Non-pigmented ciliary epithelial cell (primary cell): ENCODE data around the gene ANO10.
"Not testable (repeated sequence)": the region's sequence is repeated elsewhere in the genome, so short reads cannot be mapped to it uniquely, and the experiment has no call there.

Experiments used
- DNase-seq: peaks from one replicate; pipeline ENCODE4 v3.0.0-alpha.2; 2010; ENCODE audit warnings: low read depth

Gene ANO10

DNA sequence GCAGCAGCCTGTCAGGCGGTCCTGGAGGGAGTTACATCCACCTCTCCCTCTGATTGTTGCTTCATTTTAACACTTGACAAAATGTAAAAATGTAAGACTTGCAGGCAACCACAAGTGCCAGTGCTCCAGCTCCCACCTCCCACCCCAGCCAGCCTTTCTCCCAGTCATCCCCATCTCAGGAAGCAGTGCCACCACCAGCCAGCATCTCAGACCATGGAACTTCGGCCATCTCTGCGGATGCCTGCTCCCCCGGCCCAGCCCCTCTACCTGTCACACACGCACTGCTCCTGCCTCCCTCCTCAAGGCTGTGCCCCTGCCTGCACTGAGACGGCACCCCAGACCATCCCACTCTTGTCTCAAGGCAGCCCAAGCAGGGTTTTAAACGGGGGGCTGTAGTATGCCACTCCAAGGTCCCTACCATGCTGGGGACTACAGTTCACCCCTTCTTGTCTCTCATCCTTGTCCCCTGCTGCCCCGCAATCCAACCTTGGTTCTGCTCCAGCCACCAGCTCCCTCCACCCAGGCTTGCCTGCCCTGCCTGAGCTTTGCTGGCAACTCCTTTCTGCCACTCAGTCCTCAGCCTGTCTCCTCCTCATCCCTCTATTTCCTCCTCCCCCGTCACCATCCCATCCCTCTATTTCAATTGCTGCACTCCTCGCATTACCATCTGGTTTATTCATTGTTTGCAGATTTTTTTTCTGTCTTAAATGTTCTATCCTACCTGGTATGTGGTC lies 249.6 kb downstream of the ANO10 start:
- no peak for DNase-seq

DNA sequence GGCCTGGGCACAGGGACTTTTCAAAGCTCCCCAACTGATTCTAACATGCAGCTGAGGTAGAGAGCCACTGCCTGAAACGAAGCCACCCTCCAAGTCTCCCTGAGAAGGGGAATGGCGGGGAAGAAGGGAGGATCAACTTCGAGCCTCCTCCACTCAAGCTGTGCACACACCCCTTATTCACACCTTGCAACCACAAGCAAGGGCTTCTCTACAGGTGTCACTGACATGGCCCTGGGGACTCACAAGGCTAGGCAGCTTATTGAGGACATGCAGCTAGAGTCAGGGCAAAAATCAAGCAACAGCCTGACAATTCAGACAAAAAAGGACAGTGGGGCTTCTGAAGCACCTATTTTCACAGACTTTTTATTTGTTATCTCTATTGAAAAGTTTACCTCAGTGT lies 250.3 kb downstream of the ANO10 start:
- DNase-seq, result no peak

DNA sequence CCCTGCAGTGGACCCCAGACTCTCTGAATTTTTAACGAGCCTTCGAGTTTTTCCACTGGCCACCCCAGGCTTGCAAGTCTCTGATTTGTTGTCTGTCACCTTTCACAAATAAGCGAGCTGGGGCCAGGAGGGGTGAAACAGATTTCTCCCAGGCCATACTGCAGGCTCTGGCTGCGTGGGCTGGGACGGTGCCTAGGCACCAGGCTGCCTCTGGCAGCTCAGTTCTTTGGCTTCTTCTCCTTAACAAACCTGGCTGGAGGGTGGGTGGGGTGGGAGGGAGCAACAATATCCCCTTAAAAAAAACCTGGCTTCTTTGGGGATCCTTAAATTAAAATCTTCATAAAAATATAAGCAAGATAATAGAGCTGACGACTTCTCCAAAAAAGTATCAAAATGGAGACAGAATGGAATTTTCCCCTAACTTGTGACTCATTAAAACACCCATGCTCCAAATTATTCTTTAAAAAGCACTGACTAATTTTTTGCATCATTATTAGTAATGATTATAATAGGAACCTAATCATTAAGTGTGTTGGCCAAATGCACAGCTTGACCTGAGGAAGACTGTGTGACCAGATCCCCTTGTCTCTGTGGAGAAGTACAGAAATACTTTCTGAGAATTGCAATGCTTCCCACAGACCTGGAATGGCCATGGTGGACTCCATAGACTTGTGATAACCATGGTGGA lies 251.4 kb downstream of the ANO10 start:
- no peak for DNase-seq

DNA sequence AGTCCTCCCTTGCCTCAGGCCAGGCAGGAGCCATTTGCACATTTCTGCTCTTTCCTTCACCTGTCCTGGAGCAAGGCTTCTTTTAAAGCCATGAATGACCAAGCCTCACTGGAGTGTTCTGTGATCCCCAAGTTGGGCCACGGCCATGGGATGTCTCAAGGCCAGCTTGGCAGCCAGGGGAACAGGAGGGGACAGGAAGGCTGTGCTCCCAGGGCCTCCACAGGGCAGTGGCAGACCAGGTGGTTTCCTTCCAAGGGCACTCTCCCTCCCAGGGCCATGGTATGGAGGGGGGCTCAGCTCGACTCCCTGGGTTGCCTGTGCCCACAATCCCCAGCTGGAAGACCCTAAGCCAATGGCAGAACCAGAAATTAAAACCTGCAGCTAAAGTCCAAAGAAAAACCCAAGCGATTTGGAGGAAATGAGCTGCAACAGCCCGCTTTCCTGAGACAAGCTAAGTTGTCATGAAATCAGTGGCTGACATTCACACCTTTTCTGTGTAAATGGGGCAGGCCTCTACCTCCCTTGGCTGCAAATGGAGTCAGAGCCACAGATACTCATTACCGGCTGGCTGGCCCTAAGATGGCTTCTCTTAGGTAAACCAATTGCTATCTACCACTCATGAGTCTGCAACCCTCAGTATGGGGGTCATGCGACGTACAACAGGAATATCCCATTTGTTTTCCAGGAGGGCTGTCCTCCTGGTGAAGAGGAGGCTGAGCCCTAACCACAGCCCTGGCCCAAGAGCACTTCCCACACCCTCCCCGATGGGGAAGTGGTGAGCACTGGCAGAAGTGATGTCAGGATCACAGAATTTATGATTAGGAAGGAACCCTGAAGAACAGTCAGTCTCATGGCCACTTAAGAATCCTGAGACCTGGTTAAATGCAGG lies 252.2 kb downstream of the ANO10 start:
- DNase-seq, result no peak

DNA sequence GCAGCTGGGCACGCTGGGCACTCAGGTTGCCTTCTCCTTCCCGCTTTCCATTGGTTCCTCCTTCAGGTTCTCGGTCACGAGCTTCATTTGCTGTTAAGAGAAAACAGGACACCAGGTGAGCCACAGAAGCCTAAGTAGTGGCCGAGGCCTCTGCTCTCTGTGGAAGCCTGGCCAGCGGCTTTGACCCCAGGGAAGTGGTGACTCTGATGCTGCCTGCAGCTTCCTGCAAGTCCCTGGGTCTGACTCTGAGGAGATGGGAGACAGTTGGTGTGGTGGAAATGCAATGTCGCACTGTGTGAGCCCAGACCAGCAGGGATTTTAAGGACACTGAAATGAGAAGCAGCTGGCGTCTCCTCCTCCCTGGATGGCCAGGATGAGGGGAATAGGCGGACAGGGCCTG lies 254.9 kb downstream of the ANO10 start:
- no peak for DNase-seq

DNA sequence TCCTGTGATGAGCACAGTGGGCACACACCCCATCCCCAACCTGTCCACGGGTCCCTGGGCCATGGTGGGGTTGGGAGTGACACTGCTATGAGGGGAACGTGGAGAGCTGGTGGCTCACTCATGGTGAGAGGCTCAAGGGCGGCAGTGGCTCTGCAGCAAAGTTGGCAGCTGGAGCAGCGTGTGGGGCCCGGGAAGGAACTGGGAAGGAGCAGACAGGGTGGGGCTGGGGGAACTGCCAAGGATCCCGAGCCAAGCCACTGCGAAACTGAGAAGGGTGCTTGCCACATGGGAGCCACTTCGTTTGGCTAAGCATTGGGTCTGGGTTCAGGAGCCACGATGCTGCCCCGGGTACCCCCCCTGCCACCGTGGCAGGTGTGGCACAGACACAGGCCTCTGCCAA lies 255.3 kb downstream of the ANO10 start:
- no peak for DNase-seq

DNA sequence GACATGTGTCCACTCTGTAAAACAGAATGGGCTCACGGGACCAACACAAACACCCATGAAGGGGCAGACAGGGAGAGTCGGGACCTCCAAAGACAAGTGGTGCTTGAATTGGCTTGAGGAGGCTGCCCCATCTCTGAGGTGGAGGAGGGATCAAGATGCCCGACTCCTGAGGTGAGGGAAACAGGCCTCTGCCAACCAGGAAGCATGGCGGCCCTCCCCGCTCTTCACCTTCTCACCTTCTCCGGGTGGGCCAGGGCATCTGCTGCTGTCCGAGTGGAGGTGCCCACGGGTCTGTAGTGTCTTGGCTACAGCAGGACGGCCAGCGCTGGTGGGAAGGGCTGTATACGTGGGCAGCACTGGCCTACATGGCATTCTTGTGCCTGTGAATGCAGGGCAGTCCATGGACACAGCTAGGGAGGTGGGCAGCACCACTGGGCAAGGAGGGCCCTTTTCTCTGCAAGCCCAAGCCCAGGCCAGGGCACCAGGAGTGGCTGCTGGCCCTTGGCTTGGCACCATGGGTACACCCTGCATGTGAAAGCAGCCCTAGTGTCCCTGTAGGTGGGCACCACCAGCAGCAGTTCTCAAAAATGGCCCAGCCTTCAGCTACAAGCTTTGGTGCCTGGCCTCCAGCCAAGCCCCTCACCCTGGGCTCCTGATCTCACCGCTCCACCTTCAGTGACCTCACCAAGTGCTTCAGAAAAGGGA lies 256.1 kb downstream of the ANO10 start:
- no peak for DNase-seq

DNA sequence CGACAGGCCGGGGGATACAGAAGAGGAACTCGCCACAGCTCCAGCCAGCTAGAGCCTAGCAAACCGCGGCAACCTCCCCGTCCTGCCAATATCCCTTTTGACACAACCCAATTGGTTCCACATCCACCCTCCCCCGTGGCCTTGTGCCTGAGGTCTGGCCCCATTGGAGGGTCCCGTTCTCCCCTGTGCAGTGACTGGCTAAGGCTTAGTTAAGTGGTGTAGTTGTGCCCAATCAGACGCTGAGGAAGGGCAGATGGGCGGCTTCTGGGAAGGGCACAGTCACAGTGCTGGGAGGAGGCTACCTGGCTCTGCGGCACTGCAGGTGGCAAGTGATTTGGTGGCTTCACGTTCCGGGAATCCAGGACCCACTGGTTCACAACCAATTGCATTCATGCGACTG lies 256.9 kb downstream of the ANO10 start:
- DNase-seq, result no peak

DNA sequence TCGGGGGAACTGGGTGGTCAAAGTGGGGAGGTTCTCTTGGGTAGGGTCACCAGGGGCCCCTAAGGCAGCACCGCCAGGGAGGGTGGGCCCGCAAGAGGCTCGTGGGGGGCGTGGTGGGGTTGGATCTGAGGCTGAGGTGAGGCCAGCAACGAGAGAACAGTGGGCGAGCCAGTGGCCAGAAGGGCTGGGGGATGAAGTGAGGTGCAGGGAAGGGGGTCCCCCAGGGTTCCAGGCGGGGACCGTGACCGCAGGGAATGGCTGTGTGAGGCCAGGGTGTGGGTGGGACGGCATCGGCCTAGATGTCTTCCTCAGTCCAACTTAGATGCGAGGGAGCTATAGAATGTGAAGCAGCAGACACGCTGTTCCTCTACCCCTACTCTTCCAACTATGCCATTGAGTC lies 257.3 kb downstream of the ANO10 start:
- DNase-seq, result no peak

DNA sequence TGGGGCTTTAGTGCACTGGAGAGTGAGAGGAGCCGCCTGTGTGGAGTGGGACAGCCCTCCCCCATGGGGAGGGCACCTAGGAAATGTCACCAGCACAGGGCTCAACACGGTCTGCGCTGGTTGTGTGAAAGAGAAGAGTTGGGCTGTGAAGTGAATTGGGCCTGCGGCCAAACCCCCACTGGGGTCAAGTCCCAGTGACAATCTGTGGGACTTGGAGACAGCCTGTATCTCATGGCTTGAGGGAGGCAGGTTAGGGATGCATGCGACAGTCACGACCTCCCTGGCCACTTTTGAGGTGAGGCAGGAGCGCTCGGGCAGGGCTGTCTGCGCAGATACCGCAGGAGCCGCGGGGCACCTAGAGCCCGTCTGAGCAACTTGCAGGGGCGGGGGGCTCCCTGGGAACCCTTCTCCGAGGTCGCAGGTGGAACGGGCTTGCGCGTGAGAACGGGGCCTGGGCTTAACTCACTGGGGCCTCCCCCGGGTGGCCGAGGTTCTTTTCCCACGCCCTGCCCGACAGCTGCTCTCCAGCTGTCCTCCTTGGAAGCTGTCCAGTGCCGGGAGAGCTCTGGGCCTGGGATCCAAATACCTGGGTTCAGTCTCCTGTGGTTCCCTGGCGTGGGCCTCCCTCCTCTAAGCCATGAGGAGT lies 258.1 kb downstream of the ANO10 start:
- no peak for DNase-seq

DNA sequence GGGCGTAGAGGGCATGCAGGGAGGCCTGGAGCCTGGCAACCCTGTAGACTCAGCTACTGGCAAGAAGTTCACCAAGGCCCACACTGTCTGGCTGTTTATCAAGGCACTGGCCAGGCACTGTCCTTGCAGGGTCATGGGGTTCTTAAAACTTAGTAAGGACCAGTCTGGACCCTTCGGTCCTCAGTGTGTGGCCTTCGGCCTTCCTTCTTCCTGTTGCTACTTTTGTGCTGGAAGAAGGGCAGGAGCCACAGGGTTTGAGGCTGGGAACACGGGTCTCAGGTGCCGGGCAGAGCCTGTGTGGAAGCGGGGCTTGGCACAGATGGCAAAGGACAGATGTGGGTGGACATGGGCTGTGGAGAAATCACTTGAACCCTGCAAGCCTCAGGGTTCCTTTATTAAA lies 258.9 kb downstream of the ANO10 start:
- no peak for DNase-seq

DNA sequence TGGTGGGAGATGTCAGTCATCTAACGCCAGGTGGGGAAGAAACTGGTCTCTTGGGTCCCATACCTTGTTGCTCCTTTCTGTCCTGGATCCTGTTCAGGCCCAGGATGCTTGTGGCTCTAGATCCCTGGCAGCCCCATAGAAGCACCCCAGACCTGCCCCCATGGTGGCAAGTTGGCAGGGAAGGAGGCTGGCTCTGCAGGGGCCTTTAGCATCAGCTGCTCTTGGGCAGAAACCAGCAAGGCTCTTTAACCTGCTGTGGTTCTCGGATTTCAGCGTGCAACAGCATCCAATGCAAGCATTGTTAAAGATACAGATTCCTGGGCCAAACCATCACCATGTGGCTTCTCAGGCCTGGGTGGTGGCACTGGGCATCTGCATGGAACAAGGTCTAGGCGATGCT lies 259.6 kb downstream of the ANO10 start:
- no peak for DNase-seq

DNA sequence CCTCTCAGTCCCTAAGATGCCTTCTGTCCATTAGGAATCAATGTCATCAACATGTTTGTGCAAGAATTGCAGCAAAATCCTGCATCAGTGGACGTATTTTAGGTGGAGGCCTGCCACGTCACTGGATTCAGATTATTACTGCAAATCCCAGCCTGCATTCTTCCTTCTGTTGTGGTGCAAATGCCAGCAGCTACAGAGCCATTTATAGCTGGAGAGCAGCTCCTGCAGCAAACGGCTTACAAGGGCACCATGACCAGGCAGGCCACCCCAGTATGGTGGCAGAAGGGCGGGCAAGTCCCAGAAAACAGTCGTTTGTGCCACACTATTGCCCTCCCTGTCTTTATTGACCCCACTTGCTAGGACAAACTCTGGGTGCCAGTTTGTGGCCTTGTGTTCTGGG lies 260.7 kb downstream of the ANO10 start:
- DNase-seq, result no peak

DNA sequence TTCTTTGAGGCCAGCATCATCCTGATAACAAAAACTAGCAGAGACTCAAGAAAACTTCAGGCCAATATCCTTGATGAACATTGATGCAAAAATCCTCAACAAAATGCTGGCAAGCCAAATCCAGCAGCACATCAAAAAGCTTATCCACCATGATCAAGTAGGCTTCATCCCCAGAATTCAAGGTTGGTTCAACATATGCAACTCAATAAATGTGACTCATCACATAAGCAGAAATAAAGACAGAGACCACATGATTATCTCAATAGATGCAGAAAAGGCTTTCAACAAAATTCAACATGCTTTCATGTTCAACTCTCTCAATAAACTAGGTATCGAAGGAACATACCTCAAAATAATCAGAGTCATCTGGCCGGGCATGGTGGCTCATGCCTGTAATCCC lies 265.8 kb downstream of the ANO10 start:
- DNase-seq, result not testable (repeated sequence)

DNA sequence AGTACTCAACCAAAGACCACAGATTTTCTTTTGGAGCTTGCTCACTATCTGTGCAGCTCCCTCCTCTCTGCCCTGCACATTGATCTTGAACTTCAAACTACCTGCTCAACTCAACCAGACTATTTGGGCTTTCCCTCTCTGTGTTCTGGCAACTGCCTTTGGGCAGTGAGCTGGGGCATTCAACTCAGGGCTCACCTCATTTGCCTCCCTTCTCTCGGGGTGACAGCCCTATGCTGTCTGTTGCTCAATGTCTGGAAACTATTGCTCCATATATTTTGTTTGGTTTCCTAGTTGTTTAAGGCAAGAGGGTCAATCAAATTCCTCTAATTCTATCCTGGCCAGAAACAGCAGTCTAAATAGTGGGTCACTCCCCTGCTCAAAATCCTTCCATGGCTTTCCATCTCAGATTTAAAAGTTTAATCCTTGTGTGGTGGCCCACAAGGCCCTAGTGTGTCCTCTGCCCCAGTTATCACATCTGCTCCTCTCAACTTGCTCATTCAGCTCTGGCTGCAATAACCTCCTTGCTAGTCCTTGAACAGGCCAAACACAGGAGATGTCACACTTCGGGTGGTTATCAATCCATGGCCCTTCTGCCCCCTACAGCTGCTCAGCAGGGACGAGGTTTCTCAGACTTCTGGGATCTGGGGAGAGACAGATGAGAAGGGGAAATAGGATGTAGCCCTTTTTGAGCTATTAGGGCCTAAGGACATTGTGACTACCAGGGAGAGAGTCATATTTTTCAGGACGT lies 267.7 kb downstream of the ANO10 start:
- no peak for DNase-seq

DNA sequence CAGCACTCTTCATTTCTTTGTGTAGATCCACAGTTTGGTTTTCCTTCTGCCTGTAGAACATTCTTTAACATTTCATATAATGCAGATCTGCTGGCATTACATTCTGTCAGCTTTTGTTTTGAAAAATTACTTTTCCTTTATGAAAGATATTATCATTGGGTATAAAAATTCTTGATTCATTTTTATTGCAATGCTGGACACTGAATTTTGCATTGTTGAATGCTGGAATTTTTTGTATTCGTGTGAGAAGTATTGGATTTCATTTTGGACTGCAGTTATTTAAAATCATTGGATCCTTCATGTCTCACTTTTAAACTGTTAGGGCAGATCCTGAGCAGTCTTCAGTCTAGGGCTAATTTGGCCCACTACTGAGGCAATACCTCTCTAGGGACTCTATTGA lies 268.4 kb downstream of the ANO10 start:
- no peak for DNase-seq

DNA sequence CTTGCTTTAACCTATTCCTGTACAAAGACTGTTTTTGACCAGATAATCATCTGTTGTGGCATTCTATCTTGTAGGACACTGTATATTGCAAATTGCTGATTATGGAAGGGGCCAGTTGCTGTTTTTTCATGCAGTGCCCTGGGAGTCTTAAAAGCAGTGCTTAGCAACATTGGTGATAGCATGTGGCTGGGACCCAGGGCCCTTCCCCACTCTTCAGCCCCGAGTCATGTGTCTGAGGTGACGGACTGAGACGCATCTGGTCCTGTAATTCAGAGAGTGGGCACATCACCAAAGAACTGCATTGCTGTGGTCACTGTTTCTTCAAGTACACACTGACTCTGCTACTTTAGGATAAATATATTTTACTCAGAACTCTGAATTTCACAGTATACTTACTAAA lies 272.1 kb downstream of the ANO10 start:
- no peak for DNase-seq

DNA sequence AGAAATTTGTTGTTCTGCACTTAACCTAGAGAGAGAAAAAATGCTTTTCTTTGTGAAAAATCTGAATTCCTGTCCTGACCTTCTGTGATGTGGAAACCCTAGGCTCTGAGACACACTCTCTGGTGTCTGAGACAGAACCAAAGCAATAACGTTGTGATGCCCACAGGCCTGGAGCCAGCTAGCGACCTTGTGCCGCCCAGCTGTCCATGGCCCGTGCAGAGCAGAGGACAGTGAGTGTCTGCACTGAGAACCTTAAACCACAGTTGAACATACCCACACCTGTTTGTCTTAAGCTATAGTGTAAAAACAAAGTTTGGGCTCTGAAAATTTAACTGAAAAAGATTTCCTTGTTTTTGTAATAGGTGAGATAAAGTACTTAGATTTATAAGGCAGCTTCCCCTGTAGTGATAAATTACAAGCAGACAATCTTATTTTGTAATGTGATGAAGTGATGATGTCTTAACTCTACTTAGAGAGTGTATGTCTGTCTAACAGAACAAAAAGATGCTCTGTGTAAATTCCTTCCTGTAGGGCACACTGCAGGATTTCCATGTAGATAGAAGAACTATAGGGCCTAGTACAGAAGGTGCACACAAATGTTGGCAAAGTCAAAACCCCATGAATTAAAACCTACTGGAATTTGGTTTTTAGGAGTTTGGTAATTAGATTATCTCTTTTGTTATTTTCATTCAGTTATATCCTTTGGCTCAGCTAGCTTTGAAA lies 272.8 kb downstream of the ANO10 start:
- no peak for DNase-seq

DNA sequence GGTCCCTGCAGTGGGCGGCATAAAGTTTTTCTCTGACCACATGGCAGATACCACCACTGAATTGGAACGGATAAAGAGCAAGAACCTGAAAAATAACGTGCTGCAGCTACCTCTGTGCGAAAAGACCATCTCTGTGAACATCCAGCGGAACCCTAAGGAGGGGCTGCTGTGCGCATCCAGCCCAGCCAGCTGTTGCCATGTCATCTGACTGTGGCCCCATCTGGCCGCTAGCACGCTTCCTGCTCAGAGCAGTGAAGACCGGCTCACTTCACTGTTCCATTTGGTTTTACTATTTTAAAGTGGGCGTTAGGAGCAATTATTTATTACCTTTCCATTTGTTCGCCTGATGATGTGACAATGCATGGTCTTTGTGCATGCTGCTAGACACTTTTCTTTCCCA lies 273.5 kb downstream of the ANO10 start:
- no peak for DNase-seq

DNA sequence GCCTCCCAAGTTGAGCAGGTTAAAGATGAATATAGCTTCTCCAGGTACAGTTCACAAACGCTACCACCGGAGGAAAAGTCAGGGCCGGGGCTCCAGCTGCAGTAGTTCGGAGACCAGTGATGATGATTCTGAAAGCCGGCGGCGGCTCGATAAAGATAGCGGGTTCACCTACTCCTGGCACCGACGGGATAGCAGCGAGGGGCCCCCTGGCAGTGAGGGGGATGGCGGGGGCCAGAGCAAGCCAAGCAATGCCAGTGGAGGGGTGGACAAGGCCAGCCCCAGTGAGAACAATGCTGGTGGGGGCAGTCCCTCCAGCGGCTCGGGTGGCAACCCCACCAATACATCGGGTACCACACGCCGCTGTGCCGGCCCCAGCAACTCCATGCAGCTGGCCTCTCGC lies 274.0 kb downstream of the ANO10 start:
- DNase-seq, result no peak
